HG03439 (cell line): ENCODE measurements around the gene FGGY.
"Not testable (repeated sequence)": the region's sequence is repeated elsewhere in the genome, so short reads cannot be mapped to it uniquely, and the experiment has no call there.

Experiments used
- ATAC-seq: cut with Tn5 transposase; IDR thresholded peaks from one replicate; pipeline ENCODE4 v1.9.1; 2021; ENCODE audit warnings: mild to moderate bottlenecking, moderate library complexity; ENCODE audit not compliant: unreplicated experiment

The FGGY gene

DNA sequence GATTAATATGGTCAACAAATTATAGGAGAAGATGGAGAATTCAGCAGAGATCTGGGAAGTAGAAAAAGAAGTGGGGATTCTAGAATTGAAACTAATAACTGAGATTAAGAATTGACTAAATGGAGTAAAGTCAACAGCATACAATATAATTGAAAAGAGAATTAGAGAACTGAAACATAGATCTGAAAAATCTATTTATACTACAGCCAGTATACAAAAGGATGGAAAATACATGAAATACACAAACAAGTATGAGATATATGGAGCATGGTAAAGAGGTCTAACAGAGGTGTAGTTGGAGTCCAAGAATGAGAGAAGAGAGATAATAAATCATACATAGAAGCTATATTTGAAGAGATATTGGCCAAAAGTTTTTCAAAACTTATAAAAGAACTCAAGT is 235.2 kb downstream of the FGGY start:
- ATAC-seq: no peak

DNA sequence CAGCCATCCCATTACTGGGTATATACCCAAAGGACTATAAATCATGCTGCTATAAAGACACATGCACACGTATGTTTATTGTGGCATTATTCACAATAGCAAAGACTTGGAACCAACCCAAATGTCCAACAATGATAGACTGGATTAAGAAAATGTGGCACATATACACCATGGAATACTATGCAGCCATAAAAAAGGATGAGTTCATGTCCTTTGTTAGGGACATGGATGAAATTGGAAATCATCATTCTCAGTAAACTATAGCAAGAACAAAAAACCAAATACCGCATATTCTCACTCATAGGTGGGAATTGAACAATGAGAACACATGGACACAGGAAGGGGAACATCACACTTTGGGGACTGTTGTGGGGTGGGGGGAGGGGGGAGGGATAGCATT is 241.6 kb downstream of the FGGY start:
- not testable (repeated sequence) for ATAC-seq

DNA sequence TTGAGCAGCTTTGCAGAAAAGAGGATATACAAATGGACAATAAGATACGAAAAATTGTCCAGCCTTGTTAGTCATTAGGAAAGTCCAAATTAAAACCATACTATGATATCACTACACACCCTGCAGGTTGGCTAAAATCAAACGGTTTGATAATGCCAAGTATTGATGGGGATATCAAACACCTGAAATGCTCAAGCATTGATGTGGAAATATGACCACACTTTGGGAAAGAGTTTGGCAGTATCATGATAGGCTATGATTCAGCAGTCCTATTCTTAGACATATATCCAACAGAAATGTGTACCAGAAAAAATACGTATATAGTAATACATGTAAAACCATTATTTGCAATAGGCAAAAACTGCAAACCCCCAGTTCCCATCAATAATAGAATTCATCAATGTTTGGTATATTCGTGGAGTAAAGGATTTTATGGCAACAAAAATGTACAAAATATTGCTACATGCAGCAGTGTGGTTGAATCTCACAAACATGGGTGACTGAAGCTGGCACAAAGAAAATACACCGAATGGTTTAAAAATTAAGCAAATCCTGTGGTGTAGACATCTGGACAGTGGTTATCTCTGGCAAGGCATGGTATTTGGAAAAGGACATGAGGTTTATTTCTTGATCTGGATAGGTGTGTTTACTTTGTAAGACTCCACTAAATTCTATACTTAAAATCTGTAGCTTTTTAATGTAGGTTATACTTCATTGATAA is 243.2 kb downstream of the FGGY start:
- ATAC-seq: no peak

DNA sequence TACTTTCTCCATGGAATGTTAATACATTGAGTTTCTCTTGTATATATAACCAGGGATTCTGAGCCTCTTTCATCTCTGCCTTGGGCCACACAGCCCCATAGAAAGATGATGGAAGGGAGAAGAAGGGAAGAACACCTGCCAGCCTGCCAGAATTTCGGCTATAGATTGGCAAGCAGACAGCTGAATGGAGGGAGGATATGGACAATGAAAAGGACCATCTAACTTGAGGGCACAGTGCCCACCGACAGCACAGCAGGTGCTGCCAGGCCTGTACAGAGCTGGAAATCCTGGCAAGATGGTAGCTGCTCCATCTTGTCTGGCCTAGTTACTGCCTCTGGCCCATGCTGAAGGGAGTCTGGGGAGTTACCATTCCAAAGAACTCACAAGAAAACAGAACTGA is 244.3 kb downstream of the FGGY start:
- no peak for ATAC-seq

DNA sequence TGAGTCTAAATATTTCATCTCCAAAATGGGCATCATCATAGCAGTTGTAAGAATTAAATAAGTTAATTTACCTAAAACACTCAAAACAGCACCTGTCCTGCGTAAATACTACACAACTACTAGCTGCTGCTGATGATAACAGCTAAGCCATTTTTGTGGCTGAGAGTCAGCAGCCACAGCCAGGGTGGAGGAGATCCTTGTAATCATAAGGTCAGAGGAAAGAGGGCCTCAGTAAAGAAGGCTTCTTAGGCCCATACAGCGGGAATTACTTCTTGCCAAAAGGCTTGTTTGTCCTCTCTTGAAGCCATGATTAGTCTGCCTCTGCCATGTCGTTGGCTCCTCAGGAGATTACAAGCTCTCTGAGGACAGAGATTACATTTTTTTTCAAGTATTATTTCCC is 245.0 kb downstream of the FGGY start:
- ATAC-seq: no peak

DNA sequence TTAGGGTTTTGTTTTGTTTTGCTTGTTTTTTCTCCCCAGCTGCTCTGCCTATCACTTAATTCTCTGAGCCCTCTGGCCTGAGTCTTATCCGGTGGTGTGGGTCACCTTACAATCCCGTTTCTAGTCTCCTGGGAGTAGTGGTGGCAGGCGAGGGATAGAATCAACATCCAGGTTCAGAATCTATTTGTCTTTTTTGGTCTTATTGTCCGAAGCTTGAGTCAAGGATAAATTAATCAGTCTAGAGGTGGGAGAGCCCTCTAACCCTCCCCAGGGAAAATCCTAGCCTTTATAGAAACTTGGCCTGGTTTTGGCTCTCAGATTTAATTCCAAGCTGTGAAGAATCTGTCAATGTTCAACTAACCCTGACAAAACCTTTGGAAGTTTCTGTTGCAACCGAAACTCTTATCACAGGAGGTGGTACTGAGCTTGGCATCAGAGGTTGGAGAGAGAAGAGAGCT is 246.3 kb downstream of the FGGY start:
- ATAC-seq: no peak

DNA sequence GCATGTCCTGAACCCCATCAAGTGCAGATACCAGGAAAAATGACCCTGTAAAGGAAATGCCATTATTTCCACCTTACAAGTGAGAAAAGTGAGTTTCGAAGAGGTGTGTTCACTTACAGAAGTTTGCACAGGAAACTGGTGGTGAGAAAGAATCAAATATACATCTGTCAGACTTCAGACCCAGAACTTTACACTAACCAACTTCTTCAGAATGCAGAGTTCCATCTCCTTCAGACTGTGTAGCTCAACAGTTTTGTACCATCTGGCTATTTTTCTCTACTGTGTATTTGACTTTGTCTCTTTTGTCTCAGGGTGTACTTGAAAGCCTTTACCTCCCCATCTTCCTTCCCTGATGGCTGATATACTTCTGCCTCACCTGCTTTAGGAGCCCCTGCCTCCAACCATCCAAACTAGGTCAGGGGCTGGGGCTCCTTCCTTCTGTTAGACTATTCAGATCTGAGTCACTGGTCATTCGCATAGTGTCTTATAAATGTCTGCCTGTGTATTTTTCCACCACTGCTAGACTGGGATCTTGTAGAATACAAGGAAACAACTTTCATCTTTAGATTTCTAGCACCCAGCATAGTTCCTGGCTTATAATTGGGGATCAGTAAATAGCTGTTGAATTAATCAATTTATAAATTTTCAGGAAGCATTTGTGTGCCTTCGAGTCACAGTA is 247.9 kb downstream of the FGGY start:
- ATAC-seq: no peak

DNA sequence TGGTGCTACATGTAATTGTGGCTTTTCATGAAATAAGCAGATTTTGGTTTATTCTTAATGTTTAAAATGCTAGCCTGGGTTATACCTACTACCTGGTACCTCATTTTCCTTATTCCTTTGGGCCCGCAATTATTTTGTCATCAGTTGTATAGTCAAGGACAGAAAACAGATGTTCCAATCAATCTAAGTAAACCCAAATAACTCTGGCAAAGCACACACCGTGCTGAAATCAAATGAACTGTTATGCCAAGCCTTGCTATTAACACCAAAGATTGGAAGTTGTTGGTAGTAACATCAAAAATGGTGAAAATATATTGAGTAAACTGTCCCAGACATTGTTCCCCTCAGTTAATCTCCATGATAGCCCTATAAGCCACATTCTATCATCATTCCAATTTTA is 248.9 kb downstream of the FGGY start:
- no peak for ATAC-seq

DNA sequence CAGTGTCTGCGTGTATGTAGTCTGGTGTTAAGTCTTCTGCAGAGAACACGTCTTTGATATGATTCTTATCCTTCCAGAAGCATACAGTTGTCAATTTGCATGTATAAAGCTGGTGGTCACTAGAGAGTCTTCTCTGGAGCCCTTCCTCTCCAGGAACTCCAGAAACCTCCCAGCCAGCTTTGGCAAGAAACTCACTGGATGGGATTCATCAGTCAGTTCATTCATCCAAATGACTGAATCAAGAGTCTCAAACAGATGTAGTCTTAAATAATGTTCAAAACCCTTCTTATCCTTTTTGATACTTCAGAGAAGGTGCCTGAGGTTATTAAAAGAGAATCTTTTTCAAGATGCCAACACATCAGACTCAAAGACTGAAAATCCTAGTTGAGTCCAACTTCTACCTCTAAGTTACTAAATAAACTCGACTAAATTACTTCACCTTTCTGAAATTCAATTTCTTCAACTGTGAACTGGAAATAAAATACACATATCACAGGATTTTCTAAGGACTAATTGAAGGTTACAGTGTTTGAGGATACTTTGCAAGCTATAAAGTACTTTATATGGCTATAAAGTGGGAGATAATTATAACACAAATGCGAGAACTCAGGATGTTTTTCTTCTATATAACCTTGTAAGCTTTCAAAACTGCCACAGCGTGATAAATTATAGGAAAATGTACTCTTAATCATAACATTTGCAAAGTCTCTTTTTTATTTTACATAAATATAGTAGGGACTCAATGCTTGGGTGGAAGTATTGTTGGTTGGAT is 252.4 kb downstream of the FGGY start:
- ATAC-seq: no peak

DNA sequence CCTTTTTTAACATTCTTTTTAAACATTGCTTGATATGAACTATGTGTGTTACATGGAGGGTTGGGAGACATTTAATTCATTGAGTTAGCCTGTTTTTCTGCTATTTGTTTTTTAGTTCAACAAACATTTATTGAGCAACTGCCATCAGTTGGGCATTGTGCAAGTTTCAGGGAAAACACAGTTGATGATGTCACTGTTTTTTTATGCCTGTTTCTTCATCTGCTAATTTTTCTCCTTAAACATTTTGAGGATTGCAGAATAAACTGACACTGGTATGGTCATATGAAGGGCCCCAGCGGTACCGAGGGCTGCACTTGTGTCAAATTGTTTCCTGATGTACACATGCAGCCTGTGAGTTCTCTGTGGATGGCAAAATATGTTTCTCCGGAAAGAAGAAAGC is 253.0 kb downstream of the FGGY start:
- no peak for ATAC-seq

DNA sequence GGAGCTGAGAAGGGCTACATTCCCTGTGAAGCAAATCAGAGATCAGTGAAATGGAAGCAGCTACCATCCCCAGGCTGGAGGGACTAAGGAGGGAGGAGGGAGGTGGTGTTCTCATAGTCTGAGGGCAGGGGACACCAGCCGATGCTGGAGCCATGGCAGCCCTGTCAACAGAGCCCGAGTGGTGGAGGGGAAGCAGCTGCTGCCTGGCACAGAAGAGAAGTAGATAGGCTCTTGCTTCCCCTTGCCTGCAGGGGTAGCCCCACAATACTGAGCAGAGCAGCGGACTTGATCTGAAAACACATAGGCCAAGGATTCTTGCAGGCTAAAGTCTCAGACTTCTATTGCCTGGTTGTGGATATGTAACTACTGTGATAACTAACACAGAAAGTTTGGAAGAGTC is 255.1 kb downstream of the FGGY start:
- no peak for ATAC-seq

DNA sequence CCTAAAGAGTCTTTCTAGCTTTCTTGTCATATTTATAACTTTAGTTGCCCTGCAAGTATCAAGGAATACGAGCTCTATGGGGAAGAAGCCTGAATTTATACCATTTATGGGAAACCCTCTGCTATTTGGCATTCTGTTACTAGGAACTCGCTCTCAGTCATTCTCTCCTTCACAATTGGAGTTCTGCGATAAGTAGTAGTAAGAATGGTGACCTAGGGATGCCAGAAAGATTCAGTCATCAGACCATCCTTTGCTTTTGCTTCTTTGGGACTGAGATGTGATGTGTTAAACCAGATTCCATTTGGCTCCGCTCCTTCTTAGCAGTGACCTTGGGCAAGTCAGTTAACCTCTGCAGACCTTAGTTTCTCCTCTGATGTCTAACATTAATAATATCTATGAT is 256.5 kb downstream of the FGGY start:
- no peak for ATAC-seq

DNA sequence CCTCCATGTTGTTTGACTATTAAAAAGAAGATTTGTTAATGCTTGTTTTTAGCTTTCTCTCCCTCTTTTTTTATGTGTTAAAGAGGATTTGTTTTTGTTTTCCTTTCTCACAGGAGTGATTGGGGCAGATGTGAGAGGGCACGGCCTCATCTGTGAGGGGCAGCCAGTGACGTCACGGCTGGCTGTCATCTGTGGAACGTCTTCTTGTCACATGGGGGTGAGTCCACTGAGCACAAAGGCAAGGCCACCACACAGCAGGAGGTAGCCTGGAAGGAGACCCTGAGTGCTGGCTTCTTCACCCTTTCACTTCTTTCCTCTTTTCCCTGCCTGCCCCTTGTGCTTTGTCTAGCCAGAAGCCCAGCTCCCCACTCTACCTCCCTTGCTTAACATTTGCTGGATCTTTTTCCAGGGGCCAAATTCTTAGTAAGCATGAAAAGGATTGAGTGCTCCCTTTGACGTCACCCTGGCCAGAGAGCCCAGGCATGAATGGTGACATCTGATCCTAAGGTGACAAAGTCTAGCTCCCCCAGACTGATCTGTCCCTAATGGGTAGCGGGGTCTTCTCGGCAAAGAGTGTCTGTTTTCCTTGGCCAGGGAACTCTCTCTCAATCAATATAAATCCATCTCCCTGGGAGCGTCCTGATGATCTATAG is 257.2 kb downstream of the FGGY start:
- ATAC-seq: no peak

DNA sequence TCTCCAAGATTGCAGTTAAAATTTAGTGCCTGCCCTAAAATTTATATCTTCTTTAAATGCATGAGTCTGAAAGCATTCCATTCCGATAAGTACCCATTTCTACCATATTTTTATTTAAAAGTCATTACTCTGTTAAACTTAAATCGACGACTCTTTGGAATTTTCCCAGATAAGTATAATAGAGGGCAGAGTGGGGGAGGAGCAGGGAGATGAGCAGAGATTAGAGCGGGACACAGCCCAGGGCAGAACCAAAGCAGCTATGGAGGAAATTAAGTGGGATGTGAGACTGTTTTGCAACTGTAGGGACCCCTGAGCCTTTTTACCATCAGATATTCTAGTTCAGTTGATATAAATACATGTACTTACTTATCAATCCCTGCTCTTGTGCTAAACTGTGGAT is 257.9 kb downstream of the FGGY start:
- no peak for ATAC-seq

DNA sequence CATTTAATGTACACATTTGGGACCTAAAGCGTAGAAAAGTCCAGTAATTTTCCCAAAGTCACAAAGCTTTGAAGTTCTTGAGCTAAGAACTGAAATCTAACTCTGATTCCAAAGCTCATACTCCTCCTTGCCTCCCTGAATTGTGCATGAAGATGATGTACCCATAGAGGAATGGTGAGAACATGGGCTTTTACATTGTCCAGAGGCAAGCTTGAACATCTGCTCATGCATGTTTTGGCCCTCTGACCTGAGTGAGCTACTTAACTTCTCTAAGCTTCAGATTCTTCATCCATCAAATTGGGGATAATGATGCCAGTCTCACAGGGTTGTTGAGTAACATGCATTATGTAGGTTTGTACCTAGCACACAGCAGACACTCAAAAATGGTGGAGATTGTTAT is 259.5 kb downstream of the FGGY start:
- ATAC-seq: no peak

DNA sequence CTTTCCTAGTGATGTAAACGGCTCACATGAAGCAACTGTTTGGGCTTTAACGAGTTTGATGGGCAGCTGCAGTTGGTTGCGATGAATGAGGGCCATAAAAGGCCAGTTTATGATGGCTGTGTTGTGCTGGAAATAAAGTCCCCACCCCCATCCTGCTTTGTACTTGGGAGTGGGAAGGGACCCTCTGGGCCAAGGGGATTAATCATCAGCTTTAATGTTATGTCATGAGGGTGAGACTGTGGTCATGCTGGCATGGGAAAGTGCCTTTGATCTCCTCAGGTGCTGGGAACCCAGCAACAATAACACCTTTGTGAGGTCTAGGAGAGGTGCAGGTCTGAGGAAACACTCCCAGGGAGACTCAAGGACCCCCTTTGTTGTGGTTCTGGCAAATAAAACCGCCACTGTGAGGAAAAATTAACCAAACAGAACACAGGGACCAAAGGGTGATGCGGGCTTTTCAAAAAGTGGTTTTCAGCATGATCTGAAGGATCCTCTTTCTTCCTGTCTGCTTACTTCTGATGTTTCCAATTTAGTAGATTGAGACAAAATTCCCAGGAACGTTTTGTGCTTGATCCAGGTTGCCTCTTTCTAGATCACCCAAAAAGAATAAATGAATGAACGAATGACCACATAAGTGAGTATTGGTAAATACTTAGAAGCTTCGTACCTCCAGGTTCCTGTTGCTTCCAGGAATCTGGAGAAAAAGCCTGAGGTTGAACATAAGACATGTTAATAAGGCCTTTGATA is 260.1 kb downstream of the FGGY start:
- ATAC-seq: no peak

DNA sequence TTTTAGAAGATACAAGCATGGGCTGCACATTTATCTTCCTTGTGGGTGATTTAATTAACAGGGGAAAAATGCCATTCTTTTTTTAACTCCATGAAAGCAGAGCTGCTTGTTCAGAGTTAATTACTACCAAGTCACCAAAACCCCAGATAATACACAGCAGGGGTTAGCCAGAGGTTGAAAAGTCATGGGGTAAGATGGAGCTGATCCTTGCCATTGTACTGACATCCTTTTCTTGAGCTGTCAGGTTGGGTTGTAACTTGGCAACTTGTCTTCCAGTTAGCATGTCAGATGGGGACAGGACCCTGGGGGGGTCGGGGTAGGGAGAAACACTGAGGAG is 260.6 kb downstream of the FGGY start:
- ATAC-seq: no peak

DNA sequence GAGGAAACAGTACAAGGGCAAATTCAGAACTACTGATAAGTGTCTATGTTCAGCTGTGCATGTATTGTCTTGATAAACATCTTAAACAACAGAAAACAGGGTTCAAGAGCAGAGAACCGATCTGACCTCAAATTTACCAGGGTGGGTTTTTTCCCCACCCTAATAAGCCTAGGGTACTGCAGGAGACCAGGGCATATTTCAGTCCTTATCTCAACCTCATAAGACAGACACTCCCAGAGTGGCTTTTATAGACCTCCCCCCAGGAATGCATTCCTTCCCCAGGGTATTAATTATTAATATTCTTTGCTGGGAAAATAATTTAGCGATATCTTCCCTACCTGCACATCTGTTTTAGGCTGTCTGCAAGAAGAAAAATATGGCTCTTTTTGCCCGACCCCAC is 261.7 kb downstream of the FGGY start:
- not testable (repeated sequence) for ATAC-seq

DNA sequence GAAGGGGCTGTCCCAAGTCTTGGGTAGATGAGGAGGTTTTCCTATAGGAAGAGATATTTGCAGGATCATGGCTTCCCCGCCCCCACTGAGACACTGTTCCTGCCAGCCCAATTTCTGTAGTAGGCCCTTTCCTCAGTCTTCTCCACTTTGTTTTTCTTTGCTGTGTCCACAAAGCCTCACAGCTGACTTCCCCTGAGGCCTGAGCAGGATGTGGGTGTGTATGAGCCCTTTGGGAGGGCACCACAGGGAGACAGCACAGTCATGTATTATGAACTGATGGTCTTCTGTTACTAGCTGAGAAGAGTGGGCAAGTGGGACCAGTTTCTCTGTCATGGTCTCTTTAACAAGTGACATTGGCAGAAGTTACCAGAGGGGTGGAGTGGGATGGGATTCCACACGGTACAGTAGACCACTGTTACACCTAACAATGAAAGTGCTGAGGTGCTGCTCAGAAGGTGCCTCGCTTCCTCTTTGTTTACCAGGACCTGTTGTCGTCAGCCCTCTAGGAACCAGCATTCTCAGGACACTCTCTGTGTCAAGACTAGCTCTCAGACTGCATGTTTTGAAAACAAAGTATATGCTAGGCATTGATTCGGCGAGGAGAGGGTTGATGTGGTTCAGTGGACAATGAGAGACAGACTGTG is 264.0 kb downstream of the FGGY start:
- ATAC-seq: no peak

DNA sequence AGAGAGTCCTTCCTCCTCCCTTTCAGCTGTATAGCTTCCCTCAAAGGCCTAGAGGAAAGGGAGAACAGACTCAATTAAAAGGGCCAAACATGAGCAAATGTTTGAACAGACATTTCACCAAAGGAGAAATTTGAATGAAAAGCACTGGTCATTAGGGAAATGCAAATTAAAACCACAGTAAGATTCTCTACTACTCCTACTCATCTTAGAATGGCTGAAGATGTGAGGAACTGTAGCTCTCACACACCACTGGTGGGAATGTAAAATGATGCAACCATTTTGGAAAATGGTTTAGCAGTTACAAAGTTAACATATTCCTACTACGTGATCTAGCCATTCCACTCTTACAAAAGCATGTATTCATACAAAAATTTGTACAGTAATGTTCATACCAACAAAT is 264.9 kb downstream of the FGGY start:
- ATAC-seq: no peak
